ENCODE data around the gene IKBKE.
"Not testable (repeated sequence)": the region's sequence is repeated elsewhere in the genome, so short reads cannot be mapped to it uniquely, and the experiment has no call there.

Gene IKBKE

DNA sequence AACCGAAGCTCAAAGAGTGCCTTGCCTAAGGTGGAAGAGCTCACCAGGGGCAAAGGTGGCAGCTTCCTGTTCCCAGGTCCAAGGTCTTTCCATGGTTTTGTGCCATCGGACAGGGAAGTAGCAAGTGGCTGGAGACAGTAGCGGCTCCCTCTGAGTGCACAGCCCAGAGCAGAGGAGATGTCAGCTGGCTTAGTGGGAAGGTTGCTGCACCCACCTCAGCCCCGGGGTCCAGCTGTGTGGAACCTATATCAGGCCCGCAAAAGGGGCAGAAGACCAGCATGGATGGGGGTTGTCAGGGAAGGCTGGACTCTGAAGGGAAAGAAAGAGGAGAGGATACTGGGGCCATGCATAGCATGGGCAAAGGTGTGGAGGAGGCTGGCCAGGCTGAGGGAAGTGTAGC is 6.8 kb downstream of the IKBKE start:
- no peak for DNase-seq

DNA sequence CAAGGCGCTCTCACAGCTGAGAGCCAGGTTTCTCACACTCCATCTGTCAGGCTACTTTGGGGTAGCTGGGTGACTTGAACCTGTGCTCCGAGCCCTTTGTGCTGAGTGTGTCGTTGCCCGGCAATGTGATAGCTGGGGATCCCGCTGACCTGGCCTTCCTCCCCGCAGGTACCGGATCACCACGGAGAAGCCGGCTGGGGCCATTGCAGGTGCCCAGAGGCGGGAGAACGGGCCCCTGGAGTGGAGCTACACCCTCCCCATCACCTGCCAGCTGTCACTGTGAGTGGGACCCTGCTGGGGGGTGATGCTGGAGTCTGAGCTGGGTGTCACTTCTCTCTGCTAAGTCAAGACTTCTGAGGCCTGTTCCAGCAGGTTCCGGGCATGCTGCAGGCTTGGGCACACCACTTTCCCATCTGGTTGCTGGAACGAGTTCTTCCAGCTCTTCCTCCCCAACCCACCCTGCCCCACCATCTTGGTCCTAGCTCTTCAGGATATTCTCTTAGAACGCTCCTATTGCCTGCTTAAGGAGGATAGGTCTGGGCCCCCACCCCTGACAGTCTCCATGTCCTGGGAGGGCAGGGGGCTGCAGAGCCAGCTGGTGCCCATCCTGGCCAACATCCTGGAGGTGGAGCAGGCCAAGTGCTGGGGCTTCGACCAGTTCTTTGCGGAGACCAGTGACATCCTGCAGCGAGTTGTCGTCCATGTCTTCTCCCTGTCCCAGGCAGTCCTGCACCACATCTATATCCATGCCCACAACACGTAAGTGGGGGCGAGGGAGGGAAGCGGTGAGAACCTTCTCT is 7.5 kb downstream of the IKBKE start:
- no peak for DNase-seq

DNA sequence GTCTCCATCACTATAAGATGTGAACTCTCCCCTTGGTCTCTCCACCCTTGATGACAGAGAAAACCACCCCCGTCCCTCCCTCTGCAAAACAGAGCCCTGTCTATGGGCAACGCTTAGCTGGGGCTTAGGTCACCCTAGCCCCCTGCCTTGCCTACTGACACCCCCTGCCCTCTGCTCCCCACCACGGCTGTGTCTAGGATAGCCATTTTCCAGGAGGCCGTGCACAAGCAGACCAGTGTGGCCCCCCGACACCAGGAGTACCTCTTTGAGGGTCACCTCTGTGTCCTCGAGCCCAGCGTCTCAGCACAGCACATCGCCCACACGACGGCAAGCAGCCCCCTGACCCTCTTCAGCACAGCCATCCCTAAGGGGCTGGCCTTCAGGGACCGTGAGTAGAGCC is 8.5 kb downstream of the IKBKE start:
- DNase-seq: no peak

DNA sequence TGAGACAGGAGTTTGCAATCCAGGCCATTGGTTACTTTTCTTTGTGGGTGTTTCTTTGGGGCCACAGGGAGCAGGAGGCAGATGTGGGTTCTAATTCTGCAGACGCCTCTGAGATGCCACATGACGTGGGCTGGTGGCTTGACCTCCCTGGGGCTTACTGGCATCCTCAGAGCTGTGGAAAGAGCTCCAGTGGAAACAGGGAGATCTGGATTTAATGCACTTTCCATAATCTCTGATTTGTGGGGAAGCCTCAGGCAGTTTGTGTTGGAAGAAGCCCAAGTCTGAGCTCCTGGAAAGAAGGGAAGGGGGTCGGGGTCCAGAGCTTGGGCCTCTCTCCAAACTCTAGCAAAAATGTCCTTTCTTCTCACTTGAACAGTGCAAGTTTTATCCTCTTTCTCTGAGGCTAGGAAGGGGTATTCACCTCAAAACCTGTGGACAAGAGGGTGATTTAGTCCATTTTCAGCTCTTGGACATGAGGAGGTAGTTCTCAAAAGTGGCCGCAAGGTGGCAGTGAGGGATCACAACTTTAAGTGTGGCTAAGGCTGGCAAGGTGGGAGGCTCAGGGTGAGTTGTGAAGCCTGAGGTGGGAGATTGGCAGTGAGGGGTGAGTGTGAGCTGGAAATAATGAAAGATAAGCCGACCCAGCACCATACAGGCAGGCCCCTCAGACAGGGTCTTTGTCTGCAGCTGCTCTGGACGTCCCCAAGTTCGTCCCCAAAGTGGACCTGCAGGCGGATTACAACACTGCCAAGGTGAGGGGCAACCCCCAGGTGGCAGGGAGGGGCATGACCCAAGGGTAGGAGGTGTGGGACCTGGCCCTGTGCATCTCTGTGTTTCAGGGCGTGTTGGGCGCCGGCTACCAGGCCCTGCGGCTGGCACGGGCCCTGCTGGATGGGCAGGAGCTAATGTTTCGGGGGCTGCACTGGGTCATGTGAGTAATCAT is 9.2 kb downstream of the IKBKE start:
- DNase-seq: no peak

DNA sequence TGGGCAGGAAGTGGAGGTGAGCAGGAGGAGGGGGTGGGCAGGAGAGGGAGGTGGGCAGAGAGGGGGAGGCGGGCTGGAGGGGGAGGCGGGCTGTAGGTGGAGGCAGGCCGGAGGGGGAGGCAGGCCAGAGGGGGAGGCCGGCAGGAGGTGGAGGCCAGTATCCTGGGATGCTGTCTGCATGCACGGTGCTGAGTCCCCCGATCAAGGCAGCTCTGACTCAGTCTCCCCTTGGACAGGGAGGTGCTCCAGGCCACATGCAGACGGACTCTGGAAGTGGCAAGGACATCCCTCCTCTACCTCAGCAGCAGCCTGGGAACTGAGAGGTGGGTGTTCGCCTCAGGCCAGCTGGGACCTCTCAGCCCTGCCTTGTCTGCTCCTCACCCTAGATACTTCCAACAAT is 9.9 kb downstream of the IKBKE start:
- DNase-seq: no peak

DNA sequence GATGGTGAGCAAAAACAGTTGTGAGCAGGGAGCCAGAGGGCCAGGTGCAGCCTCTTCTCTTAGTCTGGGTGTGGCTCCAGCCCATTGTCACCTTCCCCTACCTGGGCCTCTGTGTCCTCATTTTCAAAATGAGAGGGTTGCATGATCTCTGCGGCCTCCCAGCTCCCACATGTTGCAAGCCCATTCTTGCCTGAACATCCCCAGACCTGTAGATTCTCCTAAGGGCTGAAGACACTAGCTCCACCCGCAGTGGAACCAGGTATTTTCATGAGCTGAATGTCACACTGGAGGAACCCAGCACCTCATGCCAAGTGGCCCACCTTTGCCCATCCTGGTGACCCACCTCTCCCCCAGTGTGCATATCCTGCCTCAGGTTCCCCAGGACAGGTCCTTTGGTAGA is 12.3 kb downstream of the IKBKE start:
- no peak for DNase-seq

DNA sequence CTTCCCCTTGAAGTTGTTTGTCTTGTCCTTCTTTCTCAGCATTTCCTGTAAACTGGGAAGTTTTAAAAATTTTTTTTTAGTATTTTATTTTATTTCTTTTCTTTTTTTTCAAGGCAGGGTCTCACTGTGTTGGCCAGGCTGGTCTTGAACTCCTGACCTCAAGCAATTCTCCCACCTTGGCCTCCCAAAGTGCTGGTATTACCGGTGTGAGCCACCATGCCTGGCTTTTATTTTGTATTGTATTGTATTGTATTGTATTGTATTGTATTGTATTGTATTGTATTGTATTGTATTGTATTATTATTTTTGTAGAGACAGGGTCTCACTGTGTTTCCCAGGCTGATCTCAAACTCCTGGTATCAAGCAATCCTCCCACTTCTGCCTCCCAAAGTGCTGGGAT is 13.6 kb downstream of the IKBKE start:
- DNase-seq: not testable (repeated sequence)

DNA sequence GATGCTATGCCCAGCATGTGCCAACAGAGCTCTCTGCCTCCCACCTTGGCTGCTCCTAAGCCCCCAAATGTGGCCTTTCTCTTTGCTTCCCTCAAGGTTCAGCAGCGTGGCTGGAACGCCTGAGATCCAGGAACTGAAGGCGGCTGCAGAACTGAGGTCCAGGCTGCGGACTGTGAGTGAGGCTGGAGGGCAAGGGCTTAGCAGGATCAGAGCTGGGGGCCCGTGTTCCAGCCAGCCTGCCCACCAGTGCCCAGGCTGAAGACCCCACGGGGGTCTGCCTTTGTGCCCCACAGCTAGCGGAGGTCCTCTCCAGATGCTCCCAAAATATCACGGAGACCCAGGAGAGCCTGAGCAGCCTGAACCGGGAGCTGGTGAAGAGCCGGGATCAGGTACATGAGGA is 14.6 kb downstream of the IKBKE start:
- no peak for DNase-seq

DNA sequence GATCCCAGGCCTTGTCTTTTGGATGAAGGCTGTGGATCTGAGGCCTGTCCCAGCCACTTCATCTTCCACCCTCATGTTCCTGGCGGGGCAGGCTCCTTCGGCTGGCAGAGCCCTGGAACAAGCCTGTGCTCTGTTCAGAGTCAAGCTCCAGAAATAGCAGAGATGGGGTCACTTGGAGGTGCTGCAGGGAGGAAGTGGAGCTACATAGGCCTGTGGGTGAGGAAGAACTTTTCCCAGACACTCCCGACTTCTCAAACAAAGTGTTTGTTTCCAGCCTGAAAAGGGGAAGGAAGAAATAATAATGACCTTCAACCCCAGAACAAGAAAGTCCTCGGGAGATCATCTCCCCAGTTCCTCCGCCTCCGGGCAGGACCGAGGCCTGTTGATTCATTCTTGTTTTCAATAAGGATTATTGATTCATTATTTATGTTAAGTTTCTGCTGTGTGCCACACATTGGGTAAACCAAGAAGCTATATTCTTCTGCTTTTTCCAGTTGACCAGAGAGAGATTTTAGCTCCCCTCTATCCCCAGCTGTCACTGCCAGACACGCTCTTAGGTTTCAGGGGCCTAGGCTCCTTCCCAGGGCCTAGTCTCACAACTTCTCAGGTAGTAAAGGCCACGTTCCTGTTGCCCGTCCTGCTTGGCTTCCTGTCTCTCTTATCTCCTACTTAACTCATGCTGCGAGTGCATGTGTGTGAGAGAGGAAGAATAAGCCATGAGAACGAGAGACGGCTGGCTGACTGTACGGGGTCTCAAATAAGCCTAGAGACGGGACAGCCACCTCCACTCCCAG is 16.9 kb downstream of the IKBKE start:
- DNase-seq: no peak

DNA sequence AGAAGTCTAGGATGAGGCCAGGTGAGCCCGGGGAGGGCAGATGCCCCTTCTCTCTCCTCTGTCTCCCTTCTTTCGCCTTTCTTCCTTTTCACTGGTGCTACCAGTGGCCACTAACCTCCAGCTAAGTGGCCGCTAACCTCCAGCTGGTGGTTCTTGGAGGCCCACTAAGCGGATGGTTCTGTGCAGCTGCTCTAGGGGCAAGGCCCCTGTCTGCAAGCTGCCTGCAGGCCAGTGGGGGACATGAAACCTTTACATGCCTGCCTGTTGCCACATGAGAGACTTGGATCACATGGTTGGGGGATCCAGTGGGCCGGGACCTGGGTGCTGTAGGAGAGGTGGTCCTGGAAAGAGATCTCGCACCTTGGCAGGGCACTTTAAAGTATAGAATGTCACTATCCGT is 17.7 kb downstream of the IKBKE start:
- no peak for DNase-seq

DNA sequence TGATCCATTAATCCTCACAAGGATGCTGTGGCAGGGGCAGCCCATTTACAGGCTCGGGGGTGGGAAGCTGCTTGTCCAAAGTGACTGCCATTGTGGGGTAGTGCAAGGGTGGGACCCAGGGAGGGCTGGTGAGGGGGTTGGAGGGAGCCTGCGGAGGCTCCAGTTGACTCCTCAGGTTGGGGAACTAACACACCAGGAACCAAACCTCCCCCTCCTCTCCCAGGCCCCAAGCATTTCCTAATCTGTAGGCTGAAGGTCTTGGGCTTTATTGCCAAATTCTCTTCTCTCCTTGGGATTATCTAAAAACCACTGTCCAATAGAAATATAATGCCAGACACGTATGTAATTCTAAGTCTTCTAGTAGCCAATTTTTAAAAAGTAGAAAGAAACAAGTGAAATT is 18.2 kb downstream of the IKBKE start:
- DNase-seq: no peak

DNA sequence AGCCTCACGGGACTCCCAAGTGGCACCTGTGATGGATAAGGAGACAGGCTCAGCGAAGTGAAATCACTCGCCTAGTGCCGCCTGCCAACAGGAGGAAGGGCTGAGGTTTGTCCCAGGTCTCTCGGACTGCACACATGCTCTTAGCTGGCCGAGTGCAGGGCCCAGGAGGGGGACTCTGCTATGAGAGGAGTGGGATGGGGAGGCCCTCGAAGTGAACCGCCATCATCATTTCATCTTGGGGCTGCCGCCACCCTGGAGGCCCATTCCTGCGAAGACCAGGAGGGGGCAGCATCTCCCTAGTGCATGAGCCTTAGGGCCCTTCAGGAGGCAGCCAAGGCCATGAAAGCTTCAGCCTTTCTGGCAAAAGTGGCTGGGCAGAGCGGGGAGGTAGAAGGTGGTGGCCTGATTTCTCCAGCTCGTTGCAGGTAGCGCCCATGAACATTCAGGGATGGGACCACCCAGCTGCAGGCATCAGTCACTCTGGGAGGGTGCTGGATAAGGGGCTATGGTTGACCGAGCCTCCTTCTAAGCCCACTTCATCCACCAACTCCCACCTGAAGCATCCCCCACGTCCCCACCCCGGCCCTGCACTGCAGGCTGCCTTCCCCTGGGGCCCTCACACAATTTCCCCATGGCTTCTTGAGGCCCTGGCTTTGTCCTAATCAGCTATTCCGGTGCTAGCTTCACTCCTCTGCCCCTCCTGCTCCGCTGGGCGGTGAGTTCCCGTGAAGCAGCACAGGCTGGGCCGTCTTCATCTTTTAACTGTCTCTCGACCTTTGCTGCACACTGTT is 19.9 kb downstream of the IKBKE start:
- no peak for DNase-seq

DNA sequence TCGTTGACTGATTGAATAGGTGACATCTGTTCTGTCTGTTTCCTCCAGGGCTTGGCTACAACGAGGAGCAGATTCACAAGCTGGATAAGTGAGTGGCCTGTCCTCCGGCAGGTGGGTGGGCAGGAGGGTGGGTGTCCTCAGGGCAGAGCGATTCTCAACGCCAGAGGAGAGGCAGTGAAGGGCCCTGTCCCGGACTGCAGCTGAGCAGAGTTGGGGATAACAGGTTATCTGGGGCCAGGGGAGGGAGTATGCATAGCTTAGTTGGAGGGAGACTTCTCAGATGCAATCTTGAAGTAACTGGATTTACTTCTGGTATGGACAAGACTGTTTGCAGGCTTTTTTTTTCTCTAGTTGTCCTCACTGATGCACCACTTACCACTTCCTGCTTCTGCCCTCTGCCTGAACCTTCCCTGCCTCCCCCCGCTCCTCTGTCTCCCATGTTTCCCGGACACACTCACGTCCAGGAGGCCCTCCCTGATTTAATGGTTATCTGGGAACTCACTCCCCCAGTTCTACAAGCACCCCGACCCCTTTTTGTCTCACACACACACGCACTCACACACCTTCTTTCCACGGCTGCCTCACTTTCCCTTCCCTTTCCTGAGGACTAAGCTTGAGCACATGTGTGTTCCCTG is 20.6 kb downstream of the IKBKE start:
- no peak for DNase-seq

DNA sequence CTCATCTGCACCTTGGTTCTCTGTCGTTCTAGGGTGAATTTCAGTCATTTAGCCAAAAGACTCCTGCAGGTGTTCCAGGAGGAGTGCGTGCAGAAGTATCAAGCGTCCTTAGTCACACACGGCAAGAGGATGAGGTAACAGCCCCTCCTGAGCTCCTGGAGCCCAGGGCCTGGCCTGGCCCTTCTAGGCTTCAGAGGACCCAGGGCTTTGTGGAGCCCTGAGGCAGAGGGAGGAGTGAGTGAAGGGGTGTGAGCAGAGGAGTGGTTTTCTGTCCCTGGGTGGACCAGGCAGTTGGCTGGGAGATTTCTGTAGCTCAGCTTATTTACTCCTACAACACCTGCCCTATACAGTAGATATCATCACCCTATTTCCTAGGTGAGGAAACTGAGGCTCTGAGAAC is 21.3 kb downstream of the IKBKE start:
- no peak for DNase-seq

DNA sequence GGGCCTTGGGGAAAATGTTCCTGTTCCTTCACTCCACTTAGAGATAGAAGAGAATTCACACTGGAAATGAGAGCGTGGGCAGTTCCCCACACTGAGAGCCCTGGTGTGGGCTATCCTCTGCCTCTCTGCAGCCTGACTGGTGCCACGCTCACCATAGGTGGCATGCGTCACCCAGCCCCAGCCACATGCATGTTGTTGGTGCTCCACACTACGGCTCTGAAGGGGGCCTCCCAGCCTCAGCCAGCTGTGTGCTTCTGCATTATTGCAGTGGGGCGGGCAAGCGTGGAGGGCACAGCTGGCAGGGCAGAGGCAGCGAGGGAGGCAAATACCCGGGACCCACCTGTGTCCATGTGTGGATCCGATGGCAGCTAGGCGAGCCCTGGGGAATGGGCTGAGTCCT is 22.3 kb downstream of the IKBKE start:
- no peak for DNase-seq

DNA sequence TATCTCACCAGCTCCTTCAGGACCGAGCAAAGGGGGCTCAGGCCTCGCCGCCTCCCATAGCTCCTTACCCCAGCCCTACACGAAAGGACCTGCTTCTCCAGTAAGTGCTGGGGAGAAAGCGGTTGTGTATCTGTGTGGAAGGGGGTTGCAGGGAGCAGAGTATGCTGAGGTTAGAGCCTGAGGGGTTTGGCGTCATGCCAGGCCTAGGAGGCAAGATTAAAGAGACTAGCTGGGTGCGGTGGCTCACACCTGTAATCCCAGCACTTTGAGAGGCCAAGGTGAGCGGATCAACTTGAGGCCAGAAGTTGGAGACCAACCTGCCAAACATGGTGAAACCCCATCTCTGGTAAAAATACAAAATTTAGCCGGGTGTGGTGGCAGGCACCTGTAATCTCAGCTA is 23.0 kb downstream of the IKBKE start:
- no peak for DNase-seq

DNA sequence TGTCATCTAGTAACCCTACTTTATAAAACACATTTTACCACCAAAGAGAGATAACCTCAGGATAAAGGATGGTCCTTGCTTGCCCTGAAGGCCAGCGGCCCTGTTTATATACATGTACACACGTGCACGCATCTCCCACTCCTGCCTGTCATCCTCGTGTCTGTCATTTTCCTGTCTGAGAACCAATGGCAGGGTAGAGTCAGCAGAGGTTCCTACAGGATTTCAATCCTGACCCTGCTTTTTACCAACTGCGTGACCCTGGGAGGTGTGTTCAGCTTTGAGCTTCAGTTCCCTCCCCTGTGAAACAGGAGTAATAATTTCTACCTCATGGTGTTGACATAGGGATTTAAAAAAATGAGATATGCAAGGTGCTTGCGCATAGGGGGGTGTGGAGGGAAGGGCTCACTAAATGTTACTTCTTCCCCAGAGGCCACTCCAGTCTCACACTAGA is 24.8 kb downstream of the IKBKE start:
- DNase-seq: peak; percentile 43

DNA sequence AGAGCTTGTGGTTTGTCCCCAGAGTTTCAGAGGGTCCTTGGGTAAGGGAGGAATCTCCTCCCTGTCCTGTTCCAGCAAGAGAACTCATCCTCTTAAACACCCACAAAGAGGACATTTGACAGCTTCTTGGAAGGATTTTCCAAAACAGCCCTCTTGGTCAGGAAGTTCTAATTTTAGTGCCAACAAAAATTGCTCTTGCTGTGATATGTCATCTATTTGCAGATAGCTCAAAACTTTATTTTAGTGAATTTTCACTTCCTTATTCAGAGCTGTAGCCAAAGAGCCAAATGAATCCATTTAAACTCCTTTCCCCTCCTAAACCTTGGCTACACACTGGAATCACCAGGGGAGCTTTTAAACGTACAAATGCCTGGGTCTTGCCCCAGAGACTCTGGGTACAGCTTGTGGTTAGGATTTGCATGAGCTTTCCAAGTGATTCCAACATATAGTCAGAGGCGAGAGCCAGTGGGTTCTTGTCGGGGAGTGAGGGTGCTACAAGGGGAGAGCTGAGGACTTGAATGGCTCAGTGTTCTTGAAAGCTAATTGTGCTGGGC is 25.3 kb downstream of the IKBKE start:
- no peak for DNase-seq

DNA sequence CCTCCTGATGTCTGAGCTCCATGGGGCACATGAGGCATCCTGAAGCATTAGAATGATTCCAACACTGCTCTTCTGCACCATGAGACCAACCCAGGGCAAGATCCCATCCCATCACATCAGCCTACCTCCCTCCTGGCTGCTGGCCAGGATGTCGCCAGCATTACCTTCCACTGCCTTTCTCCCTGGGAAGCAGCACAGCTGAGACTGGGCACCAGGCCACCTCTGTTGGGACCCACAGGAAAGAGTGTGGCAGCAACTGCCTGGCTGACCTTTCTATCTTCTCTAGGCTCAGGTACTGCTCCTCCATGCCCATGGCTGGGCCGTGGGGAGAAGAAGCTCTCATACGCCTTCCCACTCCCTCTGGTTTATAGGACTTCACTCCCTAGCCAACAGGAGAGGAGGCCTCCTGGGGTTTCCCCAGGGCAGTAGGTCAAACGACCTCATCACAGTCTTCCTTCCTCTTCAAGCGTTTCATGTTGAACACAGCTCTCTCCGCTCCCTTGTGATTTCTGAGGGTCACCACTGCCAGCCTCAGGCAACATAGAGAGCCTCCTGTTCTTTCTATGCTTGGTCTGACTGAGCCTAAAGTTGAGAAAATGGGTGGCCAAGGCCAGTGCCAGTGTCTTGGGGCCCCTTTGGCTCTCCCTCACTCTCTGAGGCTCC is 26.0 kb downstream of the IKBKE start:
- DNase-seq: no peak

DNA sequence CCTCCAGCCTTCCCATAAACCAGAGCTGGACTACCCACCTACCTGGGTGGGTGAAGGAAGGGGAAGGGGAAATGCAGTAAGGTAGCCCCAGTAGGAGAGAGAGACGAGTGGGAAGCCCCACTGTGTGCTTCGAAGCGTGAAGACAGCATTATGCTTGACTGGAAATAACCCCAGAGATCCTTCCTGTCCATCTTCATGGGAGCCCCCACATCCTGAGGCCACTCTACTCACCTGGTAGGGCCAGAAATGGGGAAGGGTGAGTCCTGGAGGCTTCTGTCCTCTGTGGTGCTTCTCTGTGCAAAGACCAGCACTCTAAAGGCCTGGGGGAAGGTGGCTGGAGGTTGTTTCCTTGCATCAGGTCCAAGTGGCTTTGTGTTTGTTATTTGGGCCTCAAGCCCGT is 27.1 kb downstream of the IKBKE start:
- DNase-seq: no peak

DNA sequence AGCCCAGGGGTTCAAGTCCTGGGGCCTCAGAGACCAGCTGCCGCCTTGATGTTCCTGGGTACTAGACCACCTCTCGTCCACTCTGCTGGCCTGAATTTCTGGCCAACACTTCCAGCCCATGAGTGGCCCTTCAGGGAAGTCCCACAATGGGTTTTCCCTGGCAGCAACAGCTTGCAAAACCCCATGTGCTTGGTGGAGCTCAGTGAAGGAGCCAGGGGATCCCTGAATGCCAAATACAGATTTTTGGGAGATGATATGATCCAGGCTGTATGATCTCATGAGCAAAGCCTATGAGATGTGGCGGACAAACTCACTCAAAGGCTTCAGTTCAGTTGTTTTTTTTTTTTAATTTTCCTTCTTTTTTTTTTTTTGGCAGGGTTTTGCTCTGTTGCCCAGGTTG is 27.5 kb downstream of the IKBKE start:
- no peak for DNase-seq
